ENCODE data around the gene SMIM38. TPM values are rescaled to one million over a fixed set of nuclear protein-coding genes. Genes with fewer than 3 reads are reported as not detected.

SMIM38 gene
- total RNA-seq, 1 donor, result 0.09 TPM

- H3K4me3 ChIP-seq (ENCODE audit: low read depth, low read length), result no peak overlapping the region
- no peak for TF ChIP-seq CTCF (IDR thresholded peaks at IDR 0.05; ENCODE audit: insufficient read depth, low read length)
- DNase-seq (ENCODE audit: low read depth), result no peak
Observed at GRCh38 chr11:69110451-69110850, 45.3 kb upstream of the SMIM38 start.

- H3K4me3 ChIP-seq (ENCODE audit: low read depth, low read length), result no peak overlapping the region
- TF ChIP-seq CTCF (IDR thresholded peaks at IDR 0.05; ENCODE audit: insufficient read depth, low read length), result no peak
- no peak for DNase-seq (ENCODE audit: low read depth)
Observed at GRCh38 chr11:69111624-69112542, 43.9 kb upstream of the SMIM38 start.

GRCh38 chr11:69113226-69113625 lies 42.5 kb upstream of the SMIM38 start:
- TF ChIP-seq CTCF (IDR thresholded peaks at IDR 0.05; ENCODE audit: insufficient read depth, low read length), result no peak
- H3K4me3 ChIP-seq (ENCODE audit: low read depth, low read length), result no peak overlapping the region
- no peak for DNase-seq (ENCODE audit: low read depth)

GRCh38 chr11:69113646-69114340 lies 41.9 kb upstream of the SMIM38 start:
- DNase-seq (ENCODE audit: low read depth), result no peak
- H3K4me3 ChIP-seq (ENCODE audit: low read depth, low read length), result no peak overlapping the region
- TF ChIP-seq CTCF (IDR thresholded peaks at IDR 0.05; ENCODE audit: insufficient read depth, low read length), result no peak

GRCh38 chr11:69114362-69114761 lies 41.4 kb upstream of the SMIM38 start:
- no peak overlapping the region for H3K4me3 ChIP-seq (ENCODE audit: low read depth, low read length)
- TF ChIP-seq CTCF (IDR thresholded peaks at IDR 0.05; ENCODE audit: insufficient read depth, low read length), result no peak
- no peak for DNase-seq (ENCODE audit: low read depth)

GRCh38 chr11:69114811-69115523 lies 40.8 kb upstream of the SMIM38 start:
- DNase-seq (ENCODE audit: low read depth), result no peak
- no peak for TF ChIP-seq CTCF (IDR thresholded peaks at IDR 0.05; ENCODE audit: insufficient read depth, low read length)
- no peak overlapping the region for H3K4me3 ChIP-seq (ENCODE audit: low read depth, low read length)

All from fibroblast of the aortic adventitia (primary cell).